Measurements from ENCODE around the gene SLC12A7.

SLC12A7 gene

GRCh38 chr5:1053391-1054017 is 58.4 kb downstream of the SLC12A7 start:
- no peak overlapping the region for H3K9ac ChIP-seq (ENCODE audit: low read length in 5 of 5)
- H3K9me3 ChIP-seq (ENCODE audit: control insufficient read depth in 5 of 5, low read length in 5 of 5), result no peaks in the 10 kb centered on the region
- peaks cover 0 to 4% (median 0%) of the 10 kb centered on the region in 5 donors for H3K4me1 ChIP-seq (ENCODE audit: control insufficient read depth in 5 of 5, insufficient read depth in 5 of 5, low read length in 5 of 5)
- peaks cover 0 to 85% (median 71%) of the 10 kb centered on the region in 5 donors for H3K36me3 ChIP-seq (ENCODE audit: control insufficient read depth in 5 of 5, insufficient read depth in 5 of 5, low read length in 5 of 5)
- H3K27me3 ChIP-seq (ENCODE audit: control insufficient read depth in 5 of 5, insufficient read depth in 4 of 5, low read length in 5 of 5), result no peaks in the 10 kb centered on the region
- no peak overlapping the region for H3K4me3 ChIP-seq (ENCODE audit: low read depth in 1 of 5, low read length in 5 of 5)
- H3K27ac ChIP-seq (ENCODE audit: low read depth, low read length), result no peak overlapping the region

DNA sequence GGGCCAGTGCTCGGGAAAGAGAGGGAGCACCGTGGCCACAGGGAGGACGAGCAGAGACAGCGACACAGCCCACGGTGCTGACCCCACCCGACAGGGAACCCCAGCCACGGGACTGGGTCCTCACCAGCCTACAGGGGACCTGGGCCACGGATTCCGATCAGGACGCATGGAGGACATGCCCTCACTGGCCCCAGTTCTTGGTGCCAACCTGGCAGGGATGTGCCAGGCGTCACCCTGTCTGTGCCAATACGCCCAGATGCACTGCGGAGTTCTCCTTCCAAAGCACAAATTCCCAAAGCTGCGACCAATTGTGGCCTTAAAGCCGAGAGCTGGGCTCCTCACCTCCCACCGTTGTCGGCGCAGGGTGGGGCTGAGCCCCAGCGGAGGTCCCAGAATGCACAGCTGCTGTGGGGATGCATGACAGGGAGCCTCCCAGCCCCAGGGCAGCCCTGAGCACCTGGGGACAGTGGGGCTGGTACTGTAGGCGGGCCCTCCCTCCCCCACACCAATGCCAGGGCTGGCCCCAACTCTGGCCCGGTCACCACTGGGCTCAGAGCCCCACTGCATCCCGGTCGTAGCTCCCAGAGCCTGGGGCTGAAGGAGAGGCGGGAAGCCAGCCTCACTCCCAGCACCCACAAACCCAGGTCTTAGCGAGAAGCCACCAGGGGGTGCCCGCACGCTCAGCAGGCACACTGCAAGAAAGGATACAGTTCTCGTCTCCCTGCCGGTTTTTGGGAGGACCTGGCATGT is 59.0 kb downstream of the SLC12A7 start:
- Histone ChIP-seq H3K9me3 (ENCODE audit: control insufficient read depth in 5 of 5, low read length in 5 of 5) (no peaks in the 10 kb centered on the region), H3K27ac (ENCODE audit: low read depth, low read length) (no peak overlapping the region), H3K9ac (ENCODE audit: low read length in 5 of 5) (no peak overlapping the region), H3K36me3 (ENCODE audit: control insufficient read depth in 5 of 5, insufficient read depth in 5 of 5, low read length in 5 of 5) (peaks cover 0 to 78% (median 65%) of the 10 kb centered on the region in 5 donors), H3K4me3 (ENCODE audit: low read depth in 1 of 5, low read length in 5 of 5) (no peak overlapping the region), H3K4me1 (ENCODE audit: control insufficient read depth in 5 of 5, insufficient read depth in 5 of 5, low read length in 5 of 5) (peaks cover 0 to 9% (median 0%) of the 10 kb centered on the region in 5 donors), H3K27me3 (ENCODE audit: control insufficient read depth in 5 of 5, insufficient read depth in 4 of 5, low read length in 5 of 5) (peaks cover 0 to 4% (median 0%) of the 10 kb centered on the region in 5 donors)

GRCh38 chr5:1052076-1052475 is 59.8 kb downstream of the SLC12A7 start:
- Histone ChIP-seq H3K9me3 (ENCODE audit: control insufficient read depth in 5 of 5, low read length in 5 of 5) (no peaks in the 10 kb centered on the region), H3K4me3 (ENCODE audit: low read depth in 1 of 5, low read length in 5 of 5) (no peak overlapping the region), H3K9ac (ENCODE audit: low read length in 5 of 5) (no peak overlapping the region), H3K36me3 (ENCODE audit: control insufficient read depth in 5 of 5, insufficient read depth in 5 of 5, low read length in 5 of 5) (peaks cover 0 to 71% (median 59%) of the 10 kb centered on the region in 5 donors), H3K27me3 (ENCODE audit: control insufficient read depth in 5 of 5, insufficient read depth in 4 of 5, low read length in 5 of 5) (peaks cover 0 to 7% (median 0%) of the 10 kb centered on the region in 5 donors), H3K27ac (ENCODE audit: low read depth, low read length) (no peak overlapping the region), H3K4me1 (ENCODE audit: control insufficient read depth in 5 of 5, insufficient read depth in 5 of 5, low read length in 5 of 5) (peaks cover 0 to 15% (median 0%) of the 10 kb centered on the region in 5 donors)

GRCh38 chr5:1051366-1051720 is 60.5 kb downstream of the SLC12A7 start:
- H3K4me3 ChIP-seq (ENCODE audit: low read depth in 1 of 5, low read length in 5 of 5), result no peak overlapping the region
- H3K36me3 ChIP-seq (ENCODE audit: control insufficient read depth in 5 of 5, insufficient read depth in 5 of 5, low read length in 5 of 5), result peaks cover 0 to 64% (median 52%) of the 10 kb centered on the region in 5 donors
- H3K27ac ChIP-seq (ENCODE audit: low read depth, low read length), result no peak overlapping the region

GRCh38 chr5:1050423-1051365 is 61.2 kb downstream of the SLC12A7 start:
- Histone ChIP-seq H3K27me3 (ENCODE audit: control insufficient read depth in 5 of 5, insufficient read depth in 4 of 5, low read length in 5 of 5) (peaks cover 0 to 7% (median 0%) of the 10 kb centered on the region in 5 donors), H3K9me3 (ENCODE audit: control insufficient read depth in 5 of 5, low read length in 5 of 5) (no peaks in the 10 kb centered on the region), H3K9ac (ENCODE audit: low read length in 5 of 5) (no peak overlapping the region), H3K36me3 (ENCODE audit: control insufficient read depth in 5 of 5, insufficient read depth in 5 of 5, low read length in 5 of 5) (peaks cover 0 to 57% (median 45%) of the 10 kb centered on the region in 5 donors), H3K4me1 (ENCODE audit: control insufficient read depth in 5 of 5, insufficient read depth in 5 of 5, low read length in 5 of 5) (peaks cover 0 to 28% (median 0%) of the 10 kb centered on the region in 5 donors), H3K4me3 (ENCODE audit: low read depth in 1 of 5, low read length in 5 of 5) (no peak overlapping the region), H3K27ac (ENCODE audit: low read depth, low read length) (no peak overlapping the region)

More at GRCh38 chr5:1051366-1051720, 60.5 kb downstream of the SLC12A7 start:
- Histone ChIP-seq H3K27me3 (ENCODE audit: control insufficient read depth in 5 of 5, insufficient read depth in 4 of 5, low read length in 5 of 5) (peaks cover 0 to 7% (median 0%) of the 10 kb centered on the region in 5 donors), H3K4me1 (ENCODE audit: control insufficient read depth in 5 of 5, insufficient read depth in 5 of 5, low read length in 5 of 5) (peaks cover 0 to 22% (median 0%) of the 10 kb centered on the region in 5 donors), H3K9ac (ENCODE audit: low read length in 5 of 5) (no peak overlapping the region), H3K9me3 (ENCODE audit: control insufficient read depth in 5 of 5, low read length in 5 of 5) (no peaks in the 10 kb centered on the region)

DNA sequence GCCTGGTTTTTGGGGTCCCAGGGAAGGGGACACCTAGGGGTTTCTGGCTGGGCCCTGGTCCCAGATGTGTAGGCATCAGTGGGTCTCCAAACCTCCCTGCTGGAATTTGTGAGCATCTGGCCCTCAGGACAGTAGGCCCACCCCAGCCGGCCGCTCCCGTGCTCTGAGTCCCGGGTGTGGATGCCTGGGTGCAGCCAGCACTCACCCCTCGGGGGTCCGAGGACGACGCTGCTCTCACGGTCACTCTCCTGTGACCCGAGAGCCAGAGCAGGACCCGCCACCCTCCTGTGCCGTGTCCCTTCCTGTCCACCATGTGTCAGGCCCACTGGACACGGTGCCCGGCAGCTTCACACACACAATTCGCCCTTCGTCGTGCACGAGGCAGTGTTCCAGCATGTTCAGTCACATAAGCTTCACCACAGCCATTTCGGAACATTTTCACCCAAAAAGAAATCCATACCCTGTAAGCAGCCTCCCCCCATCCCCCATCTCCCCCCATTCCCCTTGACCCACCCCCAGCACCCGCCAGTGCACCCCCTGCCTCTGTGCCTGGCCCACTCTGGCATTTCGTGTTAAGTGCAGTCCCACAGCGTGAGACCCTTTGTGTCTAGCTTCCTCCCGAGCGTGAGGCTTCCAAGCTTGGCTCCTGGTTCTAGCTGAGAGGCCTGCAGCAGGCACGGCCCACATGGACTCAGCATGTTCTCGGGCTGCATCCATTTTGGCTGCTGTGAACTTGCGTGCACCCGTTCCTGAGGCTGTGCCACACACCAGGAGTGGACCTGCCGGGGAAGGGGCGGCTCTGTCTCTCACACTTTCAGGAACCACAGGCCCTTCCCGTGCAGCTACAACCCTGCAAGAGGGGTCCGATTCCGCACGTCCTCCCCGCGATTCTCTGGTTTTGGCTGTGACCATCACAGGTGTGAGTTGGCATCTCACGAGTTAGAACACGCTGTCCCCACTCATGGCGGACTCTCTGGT is 62.7 kb downstream of the SLC12A7 start:
- no peak overlapping the region for H3K4me3 ChIP-seq (ENCODE audit: low read depth in 1 of 5, low read length in 5 of 5)
- peaks cover 0 to 3% (median 0%) of the 10 kb centered on the region in 5 donors for H3K9me3 ChIP-seq (ENCODE audit: control insufficient read depth in 5 of 5, low read length in 5 of 5)
- H3K27me3 ChIP-seq (ENCODE audit: control insufficient read depth in 5 of 5, insufficient read depth in 4 of 5, low read length in 5 of 5), result peaks cover 0 to 13% (median 0%) of the 10 kb centered on the region in 5 donors
- no peak overlapping the region for H3K27ac ChIP-seq (ENCODE audit: low read depth, low read length)
- no peak overlapping the region for H3K9ac ChIP-seq (ENCODE audit: low read length in 5 of 5)
- H3K36me3 ChIP-seq (ENCODE audit: control insufficient read depth in 5 of 5, insufficient read depth in 5 of 5, low read length in 5 of 5), result peaks cover 0 to 42% (median 32%) of the 10 kb centered on the region in 5 donors
- peaks cover 0 to 40% (median 0%) of the 10 kb centered on the region in 5 donors for H3K4me1 ChIP-seq (ENCODE audit: control insufficient read depth in 5 of 5, insufficient read depth in 5 of 5, low read length in 5 of 5)

DNA sequence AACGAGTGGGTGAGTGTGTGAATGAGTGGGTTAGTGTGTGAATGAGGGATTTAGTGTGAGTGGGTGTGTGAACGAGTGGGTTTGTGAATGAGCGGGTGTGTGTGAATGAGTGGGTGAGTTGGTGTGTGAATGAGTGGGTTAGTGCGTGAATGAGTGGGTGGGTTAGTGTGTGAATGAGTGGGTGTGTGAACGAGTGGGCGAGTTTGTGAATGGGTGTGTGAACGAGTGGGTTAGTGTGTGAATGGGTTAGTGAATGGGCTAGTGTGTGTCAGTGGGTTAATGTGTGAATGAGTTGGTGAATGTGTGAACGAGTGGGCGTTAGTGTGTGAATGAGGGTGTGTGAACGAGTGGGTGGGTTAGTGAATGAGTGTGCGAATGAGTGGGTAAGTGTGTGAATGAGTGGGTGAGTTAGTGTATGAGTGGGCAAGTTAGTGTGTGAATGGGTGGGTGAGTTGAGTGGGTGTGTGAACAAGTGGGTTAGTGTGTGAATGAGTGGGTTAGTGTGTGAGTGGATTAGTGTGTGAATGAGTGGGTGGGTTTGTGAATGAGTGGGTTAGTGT is 63.6 kb downstream of the SLC12A7 start:
- peaks cover 0 to 49% (median 0%) of the 10 kb centered on the region in 5 donors for H3K4me1 ChIP-seq (ENCODE audit: control insufficient read depth in 5 of 5, insufficient read depth in 5 of 5, low read length in 5 of 5)
- no peak overlapping the region for H3K27ac ChIP-seq (ENCODE audit: low read depth, low read length)
- peaks cover 0 to 33% (median 29%) of the 10 kb centered on the region in 5 donors for H3K36me3 ChIP-seq (ENCODE audit: control insufficient read depth in 5 of 5, insufficient read depth in 5 of 5, low read length in 5 of 5)
- H3K27me3 ChIP-seq (ENCODE audit: control insufficient read depth in 5 of 5, insufficient read depth in 4 of 5, low read length in 5 of 5), result peaks cover 0 to 16% (median 0%) of the 10 kb centered on the region in 5 donors
- no peak overlapping the region for H3K4me3 ChIP-seq (ENCODE audit: low read depth in 1 of 5, low read length in 5 of 5)
- peaks cover 0 to 3% (median 0%) of the 10 kb centered on the region in 5 donors for H3K9me3 ChIP-seq (ENCODE audit: control insufficient read depth in 5 of 5, low read length in 5 of 5)
- peak overlapping the region in 1 of 5 donors; percentile 5 for H3K9ac ChIP-seq (ENCODE audit: low read length in 5 of 5)

DNA sequence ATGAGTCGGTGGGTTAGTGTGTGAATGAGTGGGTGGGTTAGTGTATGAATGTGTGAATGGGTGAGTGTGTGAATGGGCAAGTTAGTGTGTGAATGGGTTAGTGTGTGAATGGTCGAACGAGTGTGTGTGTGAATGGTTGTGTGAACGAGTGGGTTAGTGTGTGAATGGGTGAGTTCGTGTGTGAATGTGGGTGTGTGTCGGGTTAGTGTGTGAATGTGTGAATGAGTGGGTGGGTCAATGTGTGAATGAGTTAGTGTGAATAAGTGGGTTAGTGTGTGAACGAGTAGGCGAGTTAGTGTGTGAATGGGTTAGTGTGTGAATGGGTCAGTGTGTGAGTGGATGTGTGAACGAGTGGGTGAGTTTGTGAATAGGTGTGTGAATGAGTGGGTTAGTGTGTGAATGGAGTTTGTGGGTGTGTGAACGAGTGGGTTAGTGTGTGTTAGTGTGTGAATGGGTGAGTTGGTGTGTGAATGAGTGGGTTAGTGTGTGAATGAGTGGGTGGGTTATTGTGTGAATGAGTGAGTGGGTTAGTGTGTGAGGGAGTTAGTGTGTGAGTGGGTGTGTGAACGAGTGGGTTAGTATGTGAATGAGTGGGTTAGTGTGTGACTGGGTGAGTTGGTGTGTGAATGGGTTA is 64.4 kb downstream of the SLC12A7 start:
- H3K4me1 ChIP-seq (ENCODE audit: control insufficient read depth in 5 of 5, insufficient read depth in 5 of 5, low read length in 5 of 5), result peaks cover 0 to 55% (median 0%) of the 10 kb centered on the region in 5 donors
- H3K27ac ChIP-seq (ENCODE audit: low read depth, low read length), result no peak overlapping the region
- peak overlapping the region in 1 of 5 donors; percentile 5 for H3K9ac ChIP-seq (ENCODE audit: low read length in 5 of 5)
- H3K9me3 ChIP-seq (ENCODE audit: control insufficient read depth in 5 of 5, low read length in 5 of 5), result peaks cover 0 to 3% (median 0%) of the 10 kb centered on the region in 5 donors
- H3K27me3 ChIP-seq (ENCODE audit: control insufficient read depth in 5 of 5, insufficient read depth in 4 of 5, low read length in 5 of 5), result peaks cover 0 to 16% (median 0%) of the 10 kb centered on the region in 5 donors
- H3K4me3 ChIP-seq (ENCODE audit: low read depth in 1 of 5, low read length in 5 of 5), result no peak overlapping the region
- peaks cover 0 to 25% (median 21%) of the 10 kb centered on the region in 5 donors for H3K36me3 ChIP-seq (ENCODE audit: control insufficient read depth in 5 of 5, insufficient read depth in 5 of 5, low read length in 5 of 5)

Data from subcutaneous abdominal adipose tissue (tissue), 5 donors.